ENCODE measurements around the gene GAL3ST2.
"Not testable (repeated sequence)": the region's sequence is repeated elsewhere in the genome, so short reads cannot be mapped to it uniquely, and the experiment has no call there.

GAL3ST2 gene

GRCh38 chr2:241776336-241777169, at the start of gene GAL3ST2:
TSS of gene GAL3ST2 (plus strand) at chr2:241776822. CDS start at chr2:241776956, 134 bp downstream.
- no peak within 1 kb of the TSS for H3K4me3 ChIP-seq (ENCODE audit: low read depth, low read length)

GRCh38 chr2:241728000-241728399, 48.6 kb upstream of the GAL3ST2 start:
- TF ChIP-seq CTCF (IDR thresholded peaks at IDR 0.05; ENCODE audit: low read depth, low read length) = no peak

More at GRCh38 chr2:241776336-241777169, at the start of gene GAL3ST2:
- TF ChIP-seq CTCF (IDR thresholded peaks at IDR 0.05; ENCODE audit: low read depth, low read length) = no peak

GRCh38 chr2:241728627-241729026, 48.0 kb upstream of the GAL3ST2 start:
- no peak overlapping the region for H3K4me3 ChIP-seq (ENCODE audit: low read depth, low read length)
- no peak for TF ChIP-seq CTCF (IDR thresholded peaks at IDR 0.05; ENCODE audit: low read depth, low read length)

More at GRCh38 chr2:241728000-241728399, 48.6 kb upstream of the GAL3ST2 start:
- H3K4me3 ChIP-seq (ENCODE audit: low read depth, low read length) = no peak overlapping the region

- H3K4me3 ChIP-seq (ENCODE audit: low read depth, low read length) = no peak overlapping the region
- no peak for TF ChIP-seq CTCF (IDR thresholded peaks at IDR 0.05; ENCODE audit: low read depth, low read length)
These were observed 46.8 kb upstream of the GAL3ST2 start for GRCh38 chr2:241729868-241730267.

GRCh38 chr2:241730671-241731293, 45.8 kb upstream of the GAL3ST2 start:
- no peak for TF ChIP-seq CTCF (IDR thresholded peaks at IDR 0.05; ENCODE audit: low read depth, low read length)
- no peak overlapping the region for H3K4me3 ChIP-seq (ENCODE audit: low read depth, low read length)

- not testable (repeated sequence) for H3K4me3 ChIP-seq (ENCODE audit: low read depth, low read length)
These were observed 44.0 kb upstream of the GAL3ST2 start for GRCh38 chr2:241732513-241733186.

- TF ChIP-seq CTCF (IDR thresholded peaks at IDR 0.05; ENCODE audit: low read depth, low read length) = no peak
- peak overlapping the region; percentile 54 for H3K4me3 ChIP-seq (ENCODE audit: low read depth, low read length)
These were observed 43.0 kb upstream of the GAL3ST2 start for GRCh38 chr2:241733391-241734207.

All from WI38 (cell line).